Suprapubic skin (tissue), 3 donors: Measurements from ENCODE around the gene SPOCK3.

Source experiments
- EP300 ChIP-seq: sonication (generic); formaldehyde crosslinking; IDR thresholded peaks from one replicate; pipeline ENCODE4 v1.6.1; 2017; ENCODE audit warnings: antibody characterized with exemption
- POLR2A ChIP-seq, 2 donors: fragments of 450-650 bp; IDR thresholded peaks; one replicate each; pipeline ENCODE4 v1.6.1; 2017; ENCODE audit warnings: antibody characterized with exemption in 2 of 2, mild to moderate bottlenecking in 2 of 2, moderate library complexity in 2 of 2
- TF ChIP-seq, protein P1 (sequence below), 2 donors: fragments of 200-600 bp in 1 of 2; fragments of 450-650 bp in 1 of 2; sonication (generic) in 1 of 2; IDR thresholded peaks; one replicate each; pipeline ENCODE4 v1.5.1; 2016 to 2019; ENCODE audit warnings: antibody characterized with exemption in 2 of 2, mild to moderate bottlenecking in 1 of 2, moderate library complexity in 1 of 2

DNA sequence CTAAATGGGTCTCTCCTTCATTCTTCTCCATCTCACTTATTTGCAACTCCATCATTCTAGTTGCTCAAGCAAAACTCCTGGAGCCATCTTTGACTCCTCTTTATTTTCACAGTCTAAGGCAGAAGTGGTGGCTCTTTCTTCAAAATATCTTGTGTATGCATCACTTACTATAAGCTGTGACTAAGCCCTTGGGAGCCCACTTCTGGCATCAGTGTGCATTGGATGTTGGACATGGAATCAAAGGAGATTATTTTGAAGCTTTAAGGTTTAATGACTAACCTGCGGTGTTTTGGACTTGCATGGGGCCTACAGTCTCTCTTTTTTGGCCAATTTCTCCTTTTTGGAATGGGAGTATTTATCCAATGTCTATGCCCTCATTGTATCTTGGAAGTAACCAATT, 276.8 kb downstream of the SPOCK3 start:
- TF ChIP-seq, protein P1, sequence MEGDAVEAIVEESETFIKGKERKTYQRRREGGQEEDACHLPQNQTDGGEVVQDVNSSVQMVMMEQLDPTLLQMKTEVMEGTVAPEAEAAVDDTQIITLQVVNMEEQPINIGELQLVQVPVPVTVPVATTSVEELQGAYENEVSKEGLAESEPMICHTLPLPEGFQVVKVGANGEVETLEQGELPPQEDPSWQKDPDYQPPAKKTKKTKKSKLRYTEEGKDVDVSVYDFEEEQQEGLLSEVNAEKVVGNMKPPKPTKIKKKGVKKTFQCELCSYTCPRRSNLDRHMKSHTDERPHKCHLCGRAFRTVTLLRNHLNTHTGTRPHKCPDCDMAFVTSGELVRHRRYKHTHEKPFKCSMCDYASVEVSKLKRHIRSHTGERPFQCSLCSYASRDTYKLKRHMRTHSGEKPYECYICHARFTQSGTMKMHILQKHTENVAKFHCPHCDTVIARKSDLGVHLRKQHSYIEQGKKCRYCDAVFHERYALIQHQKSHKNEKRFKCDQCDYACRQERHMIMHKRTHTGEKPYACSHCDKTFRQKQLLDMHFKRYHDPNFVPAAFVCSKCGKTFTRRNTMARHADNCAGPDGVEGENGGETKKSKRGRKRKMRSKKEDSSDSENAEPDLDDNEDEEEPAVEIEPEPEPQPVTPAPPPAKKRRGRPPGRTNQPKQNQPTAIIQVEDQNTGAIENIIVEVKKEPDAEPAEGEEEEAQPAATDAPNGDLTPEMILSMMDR (IDR thresholded peaks at IDR 0.05): no peak
- TF ChIP-seq POLR2A (IDR thresholded peaks at IDR 0.05): no peak
- TF ChIP-seq EP300: no peak
